ENCODE data around the gene DYRK2.

DNA sequence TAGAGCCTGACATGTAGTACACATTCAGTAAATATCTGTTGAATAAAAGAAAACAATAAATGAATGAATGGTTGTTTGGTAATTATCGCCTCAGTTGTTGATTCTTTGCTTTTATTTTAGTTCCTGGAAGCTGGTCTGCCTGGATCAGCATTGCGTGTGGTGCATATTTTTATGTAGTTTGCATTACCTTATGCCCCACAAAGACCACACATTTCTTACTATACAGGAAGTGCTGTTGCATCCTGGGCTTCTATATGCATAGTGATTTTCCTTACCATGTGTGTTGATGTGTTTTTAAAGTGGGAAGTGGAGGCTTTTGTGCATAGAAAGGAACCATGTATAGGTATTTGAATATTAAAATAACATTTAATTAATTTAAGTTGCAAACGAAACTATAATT lies 43.6 kb downstream of the DYRK2 start:
- TF ChIP-seq CTCF (IDR thresholded peaks at IDR 0.05) = no peak
- no peak for TF ChIP-seq POLR2A (IDR thresholded peaks at IDR 0.05)
